ENCODE measurements around the gene OOEP.

GRCh38 chr6:73349311-73349710 is 20.4 kb downstream of the OOEP start:
- TF ChIP-seq CTCF (conservative IDR thresholded peaks at IDR 0.05), result no peak
- no peak for TF ChIP-seq ZFX (IDR thresholded peaks at IDR 0.05)
